Loucy (cell line): ENCODE measurements around the gene TRPM3.

Source experiments
- H2AFZ ChIP-seq: fragments of 200-600 bp; sonication (generic); 2 replicates; pipeline ENCODE4 v1.6.0; 2016; ENCODE audit warnings: antibody characterized with exemption, mild to moderate bottlenecking, low read length, moderate library complexity
- H3F3A ChIP-seq: fragments of 200-600 bp; 2 replicates; pipeline ENCODE4 v1.6.0; 2016; ENCODE audit warnings: antibody characterized with exemption, low read depth, mild to moderate bottlenecking
- H3K27me3 ChIP-seq: fragments of 200-600 bp; sonication (generic); 2 replicates; pipeline ENCODE4 v1.6.1; 2014; ENCODE audit warnings: low read length, mild to moderate bottlenecking; ENCODE audit not compliant: insufficient read depth, poor library complexity, severe bottlenecking
- H3K36me3 ChIP-seq: fragments of 200-600 bp; sonication (generic); 2 replicates; pipeline ENCODE4 v1.6.1; 2016; ENCODE audit warnings: low read length; ENCODE audit not compliant: insufficient read depth
- H3K4me1 ChIP-seq: fragments of 200-600 bp; sonication (generic); 2 replicates; pipeline ENCODE4 v1.5.1; 2014; ENCODE audit warnings: low read length, mild to moderate bottlenecking; ENCODE audit not compliant: insufficient read depth, poor library complexity, severe bottlenecking
- H3K4me2 ChIP-seq: fragments of 200-600 bp; sonication (generic); 2 replicates; pipeline ENCODE4 v1.6.0; 2014; ENCODE audit warnings: antibody characterized with exemption, low read length, low read depth, mild to moderate bottlenecking; ENCODE audit not compliant: poor library complexity, severe bottlenecking
- H3K4me3 ChIP-seq: fragments of 200-600 bp; sonication (generic); 2 replicates; pipeline ENCODE4 v1.5.1; 2014; ENCODE audit warnings: low read length, mild to moderate bottlenecking, mixed read lengths; ENCODE audit not compliant: poor library complexity, severe bottlenecking
- H3K79me2 ChIP-seq: fragments of 200-600 bp; sonication (generic); 2 replicates; pipeline ENCODE4 v1.6.1; 2014; ENCODE audit warnings: low read length; ENCODE audit not compliant: insufficient read depth
- H3K9ac ChIP-seq: fragments of 200-600 bp; sonication (generic); 2 replicates; pipeline ENCODE4 v1.6.0; 2014; ENCODE audit warnings: mild to moderate bottlenecking, low read depth, low read length, moderate library complexity; ENCODE audit not compliant: poor library complexity, severe bottlenecking
- H3K9me2 ChIP-seq: fragments of 200-600 bp; sonication (generic); replicated peaks from 2 replicates; pipeline ENCODE4 v1.6.1; 2016; ENCODE audit warnings: low read depth, low read length, mixed read lengths
- H3K9me3 ChIP-seq: fragments of 200-600 bp; sonication (generic); 2 replicates; pipeline ENCODE4 v1.6.1; 2014; ENCODE audit warnings: mild to moderate bottlenecking, antibody characterized with exemption, low read length, low read depth; ENCODE audit not compliant: insufficient read depth
- H4K20me1 ChIP-seq: fragments of 200-600 bp; sonication (generic); 2 replicates; pipeline ENCODE4 v1.6.0; 2014; ENCODE audit warnings: antibody characterized with exemption, low read length, mild to moderate bottlenecking; ENCODE audit not compliant: insufficient read depth, poor library complexity, severe bottlenecking
- EZH2phosphoT487 ChIP-seq: fragments of 200-600 bp; IDR thresholded peaks from 2 replicates; pipeline ENCODE4 v1.6.1; 2018; ENCODE audit warnings: antibody characterized with exemption, mild to moderate bottlenecking, moderate library complexity, borderline replicate concordance
- TF ChIP-seq, protein P1 (sequence below): fragments of 200-600 bp; sonication (generic); conservative IDR thresholded peaks from 2 replicates; pipeline ENCODE4 v1.5.1; 2014; ENCODE audit warnings: mild to moderate bottlenecking, antibody characterized with exemption, low read length

The TRPM3 gene

DNA sequence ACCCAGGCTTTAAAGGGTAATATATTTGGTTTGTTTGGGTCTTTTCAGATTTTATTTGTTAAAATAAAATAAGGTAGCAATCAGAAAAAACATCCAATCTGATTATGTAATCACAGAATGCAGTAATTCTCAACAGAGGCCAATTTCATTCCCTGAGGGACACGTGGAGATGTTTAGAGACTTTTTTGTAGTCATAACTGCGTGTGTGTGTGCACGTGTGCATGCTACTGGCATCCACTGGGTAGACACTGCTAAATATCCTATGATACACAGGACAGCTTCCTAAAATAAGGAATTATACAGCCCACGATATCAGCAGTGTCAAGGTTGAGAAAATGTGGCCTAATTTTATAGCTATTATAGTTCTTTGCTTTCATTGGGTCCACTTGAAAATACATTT is 526.2 kb downstream of the TRPM3 start:
- no peak overlapping the region for H2AFZ ChIP-seq
- no peaks in the 10 kb centered on the region for H3K36me3 ChIP-seq
- TF ChIP-seq, protein P1, sequence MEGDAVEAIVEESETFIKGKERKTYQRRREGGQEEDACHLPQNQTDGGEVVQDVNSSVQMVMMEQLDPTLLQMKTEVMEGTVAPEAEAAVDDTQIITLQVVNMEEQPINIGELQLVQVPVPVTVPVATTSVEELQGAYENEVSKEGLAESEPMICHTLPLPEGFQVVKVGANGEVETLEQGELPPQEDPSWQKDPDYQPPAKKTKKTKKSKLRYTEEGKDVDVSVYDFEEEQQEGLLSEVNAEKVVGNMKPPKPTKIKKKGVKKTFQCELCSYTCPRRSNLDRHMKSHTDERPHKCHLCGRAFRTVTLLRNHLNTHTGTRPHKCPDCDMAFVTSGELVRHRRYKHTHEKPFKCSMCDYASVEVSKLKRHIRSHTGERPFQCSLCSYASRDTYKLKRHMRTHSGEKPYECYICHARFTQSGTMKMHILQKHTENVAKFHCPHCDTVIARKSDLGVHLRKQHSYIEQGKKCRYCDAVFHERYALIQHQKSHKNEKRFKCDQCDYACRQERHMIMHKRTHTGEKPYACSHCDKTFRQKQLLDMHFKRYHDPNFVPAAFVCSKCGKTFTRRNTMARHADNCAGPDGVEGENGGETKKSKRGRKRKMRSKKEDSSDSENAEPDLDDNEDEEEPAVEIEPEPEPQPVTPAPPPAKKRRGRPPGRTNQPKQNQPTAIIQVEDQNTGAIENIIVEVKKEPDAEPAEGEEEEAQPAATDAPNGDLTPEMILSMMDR: no peak
- no peak for TF ChIP-seq EZH2phosphoT487
- H3K4me1 ChIP-seq: no peaks in the 10 kb centered on the region
- H4K20me1 ChIP-seq: no peaks in the 10 kb centered on the region
- no peaks in the 10 kb centered on the region for H3K9me2 ChIP-seq
- no peak overlapping the region for H3K4me2 ChIP-seq
- H3K9ac ChIP-seq: no peak overlapping the region
- no peaks in the 10 kb centered on the region for H3K27me3 ChIP-seq
- H3K79me2 ChIP-seq: no peaks in the 10 kb centered on the region
- H3K4me3 ChIP-seq: no peak overlapping the region
- no peaks in the 10 kb centered on the region for H3F3A ChIP-seq
- no peaks in the 10 kb centered on the region for H3K9me3 ChIP-seq

DNA sequence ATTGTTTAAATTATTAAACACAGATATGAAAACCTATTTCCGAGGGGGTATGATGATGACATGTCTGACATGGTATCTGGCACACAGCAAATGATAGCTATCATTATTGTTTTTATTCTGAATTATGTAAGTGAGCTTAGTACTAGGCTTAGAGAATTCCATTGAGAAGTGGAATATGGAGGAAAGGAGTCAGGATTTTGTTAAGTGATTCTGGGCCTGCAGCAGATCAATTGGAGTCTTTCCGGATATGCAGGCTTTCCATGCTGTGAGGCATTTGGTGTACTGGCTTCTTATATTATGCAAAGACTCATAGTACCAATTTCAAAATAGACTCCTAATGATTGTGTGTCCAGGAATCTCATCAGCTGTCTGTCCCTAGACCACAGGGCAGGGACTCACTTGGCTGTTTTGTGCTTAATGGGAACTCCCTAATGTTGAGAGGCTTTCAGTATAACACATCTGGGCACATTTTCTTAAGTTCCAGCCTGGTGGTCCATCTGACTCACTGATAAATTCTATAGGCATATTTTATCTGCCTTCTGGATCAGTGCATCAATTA is 527.0 kb downstream of the TRPM3 start:
- TF ChIP-seq, protein P1: no peak
- no peak for TF ChIP-seq EZH2phosphoT487
- Histone ChIP-seq H3K9ac (no peak overlapping the region), H3K9me2 (no peaks in the 10 kb centered on the region), H4K20me1 (no peaks in the 10 kb centered on the region), H3F3A (no peaks in the 10 kb centered on the region), H3K27me3 (no peaks in the 10 kb centered on the region), H2AFZ (no peak overlapping the region), H3K4me1 (no peaks in the 10 kb centered on the region), H3K4me2 (no peak overlapping the region), H3K36me3 (no peaks in the 10 kb centered on the region), H3K9me3 (no peaks in the 10 kb centered on the region), H3K4me3 (no peak overlapping the region), H3K79me2 (no peaks in the 10 kb centered on the region)

DNA sequence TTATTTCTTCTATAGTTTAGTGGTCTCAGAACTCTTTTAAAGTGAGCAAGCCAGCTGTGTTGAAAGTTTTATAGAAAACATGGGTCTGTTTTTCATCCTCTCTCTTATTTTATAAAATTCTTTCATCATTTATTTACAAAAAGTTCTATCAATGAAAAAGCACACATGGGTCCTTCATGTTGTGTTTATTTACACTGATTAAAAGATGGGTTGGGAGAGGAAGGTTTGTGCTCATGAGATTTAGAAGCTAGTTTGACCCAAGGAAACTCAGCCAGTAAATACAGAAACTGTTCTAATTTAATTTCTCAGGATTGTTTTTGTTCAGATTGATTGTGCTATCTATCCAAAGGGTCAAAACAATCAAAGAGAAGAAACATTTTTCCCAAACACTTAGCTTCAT is 528.2 kb downstream of the TRPM3 start:
- TF ChIP-seq, protein P1: no peak
- TF ChIP-seq EZH2phosphoT487: no peak
- no peaks in the 10 kb centered on the region for H4K20me1 ChIP-seq
- H3K4me1 ChIP-seq: no peaks in the 10 kb centered on the region
- H3K4me3 ChIP-seq: no peak overlapping the region
- H3K4me2 ChIP-seq: no peak overlapping the region
- no peaks in the 10 kb centered on the region for H3K9me2 ChIP-seq
- H3K9ac ChIP-seq: no peak overlapping the region
- no peaks in the 10 kb centered on the region for H3F3A ChIP-seq
- H2AFZ ChIP-seq: no peak overlapping the region
- H3K36me3 ChIP-seq: no peaks in the 10 kb centered on the region
- no peaks in the 10 kb centered on the region for H3K27me3 ChIP-seq
- H3K9me3 ChIP-seq: no peaks in the 10 kb centered on the region
- no peaks in the 10 kb centered on the region for H3K79me2 ChIP-seq
